ENCODE results near the gene INKA1.

INKA1 gene

GRCh38 chr3:49787182-49787464, 15.9 kb upstream of the INKA1 start:
- no peak for DNase-seq

GRCh38 chr3:49787536-49787935, 15.5 kb upstream of the INKA1 start:
- no peak for DNase-seq

GRCh38 chr3:49788056-49788455, 15.0 kb upstream of the INKA1 start:
- no peak for DNase-seq

- peak; percentile 26 for DNase-seq
Observed at GRCh38 chr3:49790626-49791411, 12.2 kb upstream of the INKA1 start.

GRCh38 chr3:49791571-49791970, 11.5 kb upstream of the INKA1 start:
- DNase-seq = no peak

GRCh38 chr3:49792371-49793150, 10.5 kb upstream of the INKA1 start:
- DNase-seq = no peak

- no peak for DNase-seq
Observed at GRCh38 chr3:49793486-49794085, 9.5 kb upstream of the INKA1 start.

- DNase-seq = no peak
Observed at GRCh38 chr3:49794431-49794830, 8.6 kb upstream of the INKA1 start.

- no peak for DNase-seq
Observed at GRCh38 chr3:49794926-49795905, 7.8 kb upstream of the INKA1 start.

- DNase-seq = no peak
Observed at GRCh38 chr3:49799105-49799504, 4.0 kb upstream of the INKA1 start.

- no peak for DNase-seq
Observed at GRCh38 chr3:49799761-49800160, 3.3 kb upstream of the INKA1 start, which contains the start of gene CDHR4. TSS of gene CDHR4 (minus strand) at chr3:49799873. CDS start at chr3:49799812, 61 bp downstream.

- no peak for DNase-seq
Observed at GRCh38 chr3:49801160-49801559, 1.9 kb upstream of the INKA1 start.

- peak; percentile 21 for DNase-seq
Observed at GRCh38 chr3:49803465-49804140, 542 bp downstream of the INKA1 start.

- no peak for DNase-seq
Observed at GRCh38 chr3:49804141-49805041, 1.3 kb downstream of the INKA1 start.

- no peak for DNase-seq
Observed at GRCh38 chr3:49805367-49805782, 2.3 kb downstream of the INKA1 start.

GRCh38 chr3:49805897-49806701, 3.0 kb downstream of the INKA1 start:
- no peak for DNase-seq

- DNase-seq = no peak
Observed at GRCh38 chr3:49806850-49807249, 3.8 kb downstream of the INKA1 start.

- DNase-seq = no peak
Observed at GRCh38 chr3:49807431-49808114, 4.5 kb downstream of the INKA1 start.

GRCh38 chr3:49812916-49813496, 9.9 kb downstream of the INKA1 start:
- no peak for DNase-seq

Data from NCI-H146 (cell line).